Measurements from ENCODE around the gene VARS1.
"Not testable (repeated sequence)": the region's sequence is repeated elsewhere in the genome, so short reads cannot be mapped to it uniquely, and the experiment has no call there.

Gene VARS1

DNA sequence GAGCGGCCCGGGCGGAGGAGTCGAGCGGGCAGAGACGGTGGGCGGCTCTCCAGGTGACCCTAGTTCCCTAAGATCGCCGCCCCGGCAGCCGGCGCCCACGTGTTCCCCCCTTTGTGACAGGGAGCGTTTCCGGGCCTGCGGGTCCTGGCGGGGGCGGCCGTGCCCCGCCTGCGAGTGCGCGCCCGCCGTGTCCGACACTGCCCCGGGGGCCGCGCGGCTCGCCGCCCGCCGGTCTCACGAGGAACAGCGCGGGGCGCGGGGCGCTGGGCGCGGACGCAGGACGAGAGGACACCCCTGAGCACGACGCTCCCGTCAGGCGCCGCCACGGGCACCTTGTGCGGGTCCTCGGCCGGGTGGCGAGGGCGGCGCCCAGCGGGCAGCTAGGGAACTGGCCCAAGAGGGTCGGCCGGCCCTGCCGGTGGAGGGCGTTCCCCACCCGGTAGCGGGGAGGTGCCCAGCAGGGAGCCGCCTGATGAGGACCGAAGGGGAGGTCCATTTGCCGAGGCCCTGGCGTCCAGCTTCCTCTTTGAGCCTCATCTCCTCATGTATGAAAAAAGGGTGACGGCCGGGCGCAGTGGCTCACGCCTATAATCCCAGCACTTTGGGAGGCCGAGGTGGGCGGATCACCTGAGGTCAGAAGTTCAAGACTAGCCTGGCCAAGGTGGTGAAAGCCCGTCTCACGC lies at the start of gene VARS1:
VARS1 (minus strand) TSS at position 137 of the 683 bp plus-strand sequence. CDS start 535 bp downstream, outside the sequence.
- DNase-seq = peak; percentile 75

- no peak for DNase-seq
These were observed 49.0 kb upstream of the VARS1 start for GRCh38 chr6:31844507-31844906.

DNA sequence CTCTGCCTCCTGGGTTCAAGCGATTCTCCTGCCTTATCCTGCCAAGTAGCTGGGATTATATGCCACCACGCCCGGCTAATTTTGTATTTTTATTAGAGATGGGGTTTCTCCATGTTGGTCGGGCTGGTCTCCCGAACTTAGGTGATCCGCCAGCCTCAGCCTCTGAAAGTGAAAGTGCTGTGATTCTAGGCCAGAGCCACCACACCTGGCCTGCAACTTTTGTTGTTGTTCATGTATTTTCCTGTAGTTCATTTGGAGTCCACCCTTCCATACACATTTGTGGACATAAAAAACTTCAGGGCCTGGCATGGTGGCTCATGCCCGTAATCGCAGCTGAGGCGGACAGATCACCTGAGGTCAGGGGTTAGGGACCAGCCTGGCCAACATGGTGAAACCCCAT lies 46.5 kb upstream of the VARS1 start:
- DNase-seq = no peak

DNA sequence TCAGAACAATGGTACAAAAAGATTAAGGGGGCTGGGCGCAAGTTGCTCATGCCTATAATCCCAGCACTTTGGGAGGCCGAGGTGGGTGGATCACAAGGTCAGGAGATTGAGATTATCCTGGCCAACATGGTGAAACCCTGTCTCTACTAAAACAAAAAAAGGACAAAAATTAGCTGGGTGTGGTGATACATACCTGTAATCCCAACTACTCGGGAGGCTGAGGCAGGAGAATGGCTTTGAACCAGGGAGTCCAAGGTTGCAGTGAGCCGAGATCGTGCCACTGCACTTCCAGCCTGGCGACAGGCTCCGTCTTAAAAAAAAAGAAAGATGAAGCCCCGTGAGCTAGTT lies 44.2 kb upstream of the VARS1 start:
- DNase-seq = not testable (repeated sequence)

GRCh38 chr6:31838968-31839367 lies 43.4 kb upstream of the VARS1 start:
- DNase-seq = no peak

GRCh38 chr6:31838114-31838553 lies 42.6 kb upstream of the VARS1 start:
- not testable (repeated sequence) for DNase-seq

GRCh38 chr6:31837369-31838113 lies 42.0 kb upstream of the VARS1 start:
- no peak for DNase-seq

DNA sequence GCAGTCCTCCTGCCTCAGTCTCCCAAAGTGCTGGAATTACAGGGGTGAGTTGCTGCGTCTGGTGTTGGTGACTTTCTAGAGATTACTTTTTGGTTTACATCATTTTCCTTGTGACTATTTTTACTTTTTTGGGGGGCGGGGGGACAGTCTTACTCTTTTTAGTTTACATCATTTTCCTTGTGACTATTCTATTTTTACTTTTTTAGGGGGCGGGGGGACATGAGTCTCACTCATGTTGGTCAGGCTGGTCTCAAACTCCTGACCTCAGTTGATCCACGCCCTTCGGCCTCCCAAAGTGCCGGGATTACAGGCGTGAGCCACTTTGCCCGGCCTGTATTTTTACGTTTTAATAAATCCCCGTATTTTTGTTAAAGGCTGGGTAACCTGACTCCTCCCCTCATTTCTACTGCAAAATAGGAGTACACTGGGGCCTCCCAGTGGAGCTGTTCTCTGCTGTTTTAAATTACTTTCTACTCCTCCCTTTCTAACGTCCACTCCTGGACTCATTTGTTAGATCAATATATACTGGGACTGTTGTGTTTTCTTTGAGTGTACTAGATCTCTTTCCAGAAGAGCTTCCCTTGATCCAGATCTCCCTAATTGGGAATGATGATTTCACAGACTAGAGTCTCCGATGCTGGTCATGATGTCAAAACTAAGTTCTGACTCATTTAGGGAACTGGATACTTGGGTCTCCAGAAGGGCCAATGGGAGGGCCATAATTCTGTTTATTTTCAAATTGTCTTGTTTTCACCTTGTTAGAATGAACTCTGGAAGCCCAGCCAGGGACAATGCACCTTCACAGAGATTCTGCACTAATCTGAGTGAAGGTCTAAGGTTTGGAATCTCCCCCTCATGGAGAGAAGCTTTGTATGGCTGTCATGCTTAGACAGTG lies 41.2 kb upstream of the VARS1 start:
- no peak for DNase-seq

DNA sequence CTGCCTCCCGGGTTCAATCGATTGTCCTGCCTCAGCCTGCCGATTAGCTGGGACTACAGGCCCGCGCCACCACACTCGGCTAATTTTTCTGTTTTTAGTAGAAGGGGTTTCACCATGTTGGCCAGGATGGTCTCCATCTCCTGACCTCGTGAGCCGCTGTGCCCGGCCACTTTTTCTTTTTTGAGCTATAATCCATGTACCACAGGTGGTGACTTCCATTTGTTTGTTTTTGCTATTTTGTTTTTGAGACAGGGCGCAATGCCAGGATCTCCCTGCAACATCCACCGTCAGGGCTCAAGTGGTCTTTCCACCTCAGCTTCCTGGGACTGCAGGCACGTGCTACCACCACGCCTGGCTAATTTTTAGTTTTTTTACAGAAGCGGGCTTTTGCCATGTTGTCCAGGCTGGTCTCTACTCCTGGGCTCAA lies 40.5 kb upstream of the VARS1 start:
- no peak for DNase-seq

DNA sequence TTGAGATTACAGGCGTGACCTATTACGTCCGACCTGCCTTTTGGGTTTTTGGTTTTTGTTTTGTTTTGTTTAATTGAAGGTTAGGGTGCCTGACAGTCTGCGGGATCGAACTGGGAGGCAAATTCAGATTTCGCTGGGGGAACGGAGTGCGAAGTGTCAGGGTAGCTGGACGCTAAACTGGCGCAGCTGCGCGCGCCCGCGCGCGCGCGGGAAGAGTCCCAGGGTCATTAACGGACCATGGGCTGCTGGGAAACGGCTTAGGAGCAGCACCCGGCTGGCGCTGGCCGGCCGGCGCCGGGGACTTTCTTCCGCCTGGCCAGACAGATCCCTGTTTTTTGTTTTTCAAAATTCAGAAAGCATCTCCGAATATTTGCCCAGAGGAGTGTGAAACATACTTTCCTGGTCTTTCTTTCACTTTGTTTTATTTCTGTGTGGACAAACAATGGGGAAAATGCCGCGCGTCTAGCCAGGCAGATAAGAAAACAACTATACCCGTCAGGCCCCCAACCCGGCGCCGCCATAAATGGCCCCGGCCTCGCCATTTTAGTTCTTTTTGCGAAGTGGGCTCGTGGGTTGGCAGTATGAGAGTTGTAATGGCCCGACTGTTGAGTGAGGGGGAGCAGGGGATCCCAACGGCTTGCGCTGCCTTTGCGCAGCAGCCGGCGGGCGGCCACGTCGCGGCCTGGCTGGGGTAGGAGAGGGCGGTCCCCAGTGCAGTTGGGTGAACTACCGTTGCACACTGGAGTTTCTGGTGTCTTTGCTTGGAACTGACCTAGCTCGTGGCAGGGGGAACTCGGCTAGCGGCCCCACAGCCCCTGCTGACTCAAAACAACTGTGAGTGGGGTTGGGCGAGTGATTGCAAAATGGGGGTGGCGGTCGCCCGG lies 39.1 kb upstream of the VARS1 start:
- DNase-seq = peak; percentile 75

- DNase-seq = no peak
These were observed 36.0 kb upstream of the VARS1 start for GRCh38 chr6:31831350-31832215.

DNA sequence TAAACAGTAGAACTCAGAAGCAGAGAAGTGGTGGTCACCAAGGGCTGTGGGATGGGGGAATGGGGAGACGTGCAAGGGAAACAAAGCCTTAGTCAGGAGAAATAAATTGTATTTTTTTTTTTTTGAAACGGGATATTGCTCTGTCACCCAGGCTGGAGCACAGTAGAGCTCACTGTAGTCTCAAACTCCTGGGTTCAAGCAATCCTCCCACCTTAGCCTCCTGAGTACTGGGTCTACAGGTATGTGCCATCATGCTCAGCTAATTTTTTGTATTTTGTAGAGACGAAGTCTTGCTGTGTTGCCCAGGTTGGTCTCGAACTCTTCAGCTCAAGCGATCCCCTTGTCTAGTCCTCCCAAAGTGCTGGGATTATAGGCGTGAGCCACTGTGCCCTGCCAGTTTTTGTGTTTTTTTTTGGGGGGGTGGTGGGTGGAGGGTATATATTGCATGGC lies 35.4 kb upstream of the VARS1 start:
- no peak for DNase-seq

DNA sequence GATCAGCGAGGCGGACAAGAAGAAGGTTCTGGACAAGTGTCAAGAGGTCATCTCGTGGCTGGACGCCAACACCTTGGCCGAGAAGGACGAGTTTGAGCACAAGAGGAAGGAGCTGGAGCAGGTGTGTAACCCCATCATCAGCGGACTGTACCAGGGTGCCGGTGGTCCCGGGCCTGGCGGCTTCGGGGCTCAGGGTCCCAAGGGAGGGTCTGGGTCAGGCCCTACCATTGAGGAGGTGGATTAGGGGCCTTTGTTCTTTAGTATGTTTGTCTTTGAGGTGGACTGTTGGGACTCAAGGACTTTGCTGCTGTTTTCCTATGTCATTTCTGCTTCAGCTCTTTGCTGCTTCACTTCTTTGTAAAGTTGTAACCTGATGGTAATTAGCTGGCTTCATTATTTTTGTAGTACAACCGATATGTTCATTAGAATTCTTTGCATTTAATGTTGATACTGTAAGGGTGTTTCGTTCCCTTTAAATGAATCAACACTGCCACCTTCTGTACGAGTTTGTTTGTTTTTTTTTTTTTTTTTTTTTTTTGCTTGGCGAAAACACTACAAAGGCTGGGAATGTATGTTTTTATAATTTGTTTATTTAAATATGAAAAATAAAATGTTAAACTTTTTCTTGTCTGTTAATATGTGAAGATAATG lies 34.2 kb upstream of the VARS1 start:
- no peak for DNase-seq

DNA sequence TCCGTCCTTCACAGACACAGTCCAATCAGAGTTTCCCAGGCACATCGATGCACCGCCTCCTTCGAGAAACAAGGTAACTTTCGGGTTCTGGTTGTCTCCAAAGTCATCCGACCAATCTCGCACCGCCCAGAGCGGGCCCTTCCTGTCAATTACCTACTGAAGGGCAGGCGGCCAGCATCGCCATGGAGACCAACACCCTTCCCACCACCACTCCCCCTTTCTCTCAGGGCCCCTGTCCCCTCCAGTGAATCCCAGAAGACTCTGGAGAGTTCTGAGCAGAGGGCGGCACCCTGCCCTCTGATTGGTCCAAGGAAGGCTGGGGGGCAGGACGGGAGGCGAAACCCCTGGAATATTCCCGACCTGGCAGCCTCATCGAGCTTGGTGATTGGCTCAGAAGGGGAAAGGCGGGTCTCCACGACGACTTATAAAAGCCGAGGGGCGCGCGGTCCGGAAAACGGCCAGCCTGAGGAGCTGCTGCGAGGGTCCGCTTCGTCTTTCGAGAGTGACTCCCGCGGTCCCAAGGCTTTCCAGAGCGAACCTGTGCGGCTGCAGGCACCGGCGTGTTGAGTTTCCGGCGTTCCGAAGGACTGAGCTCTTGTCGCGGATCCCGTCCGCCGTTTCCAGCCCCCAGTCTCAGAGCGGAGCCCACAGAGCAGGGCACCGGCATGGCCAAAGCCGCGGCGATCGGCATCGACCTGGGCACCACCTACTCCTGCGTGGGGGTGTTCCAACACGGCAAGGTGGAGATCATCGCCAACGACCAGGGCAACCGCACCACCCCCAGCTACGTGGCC lies 31.9 kb upstream of the VARS1 start, which contains the start of gene HSPA1B:
HSPA1B (plus strand) TSS at position 453 of the 794 bp plus-strand sequence; CDS start at position 666, 213 bp downstream.
- peak; percentile 85 for DNase-seq

DNA sequence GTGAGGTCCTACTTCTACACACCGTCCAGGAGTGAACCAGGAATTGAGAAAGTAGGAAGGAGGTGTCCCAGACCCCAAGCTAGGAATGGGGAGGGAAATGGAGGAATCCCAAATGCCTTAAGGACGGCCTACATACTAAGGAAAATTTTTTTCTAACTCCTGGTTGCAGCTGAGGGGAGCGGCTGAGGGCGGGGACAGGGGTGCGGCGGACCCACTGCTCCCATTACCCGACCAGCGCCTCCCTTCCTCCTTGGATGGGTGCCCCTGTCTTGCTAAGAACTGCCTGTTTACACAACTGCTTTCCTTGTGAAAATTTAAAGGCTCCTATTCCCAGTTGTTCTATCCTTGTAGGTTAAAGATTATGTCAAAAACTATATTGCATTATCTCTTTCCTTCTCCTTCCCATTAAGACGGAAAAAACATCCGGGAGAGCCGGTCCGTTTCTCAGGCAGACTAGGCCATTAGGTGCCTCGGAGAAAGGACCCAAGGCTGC lies 31.3 kb upstream of the VARS1 start:
- DNase-seq = no peak

- no peak for DNase-seq
These were observed 30.0 kb upstream of the VARS1 start for GRCh38 chr6:31825553-31825952.

DNA sequence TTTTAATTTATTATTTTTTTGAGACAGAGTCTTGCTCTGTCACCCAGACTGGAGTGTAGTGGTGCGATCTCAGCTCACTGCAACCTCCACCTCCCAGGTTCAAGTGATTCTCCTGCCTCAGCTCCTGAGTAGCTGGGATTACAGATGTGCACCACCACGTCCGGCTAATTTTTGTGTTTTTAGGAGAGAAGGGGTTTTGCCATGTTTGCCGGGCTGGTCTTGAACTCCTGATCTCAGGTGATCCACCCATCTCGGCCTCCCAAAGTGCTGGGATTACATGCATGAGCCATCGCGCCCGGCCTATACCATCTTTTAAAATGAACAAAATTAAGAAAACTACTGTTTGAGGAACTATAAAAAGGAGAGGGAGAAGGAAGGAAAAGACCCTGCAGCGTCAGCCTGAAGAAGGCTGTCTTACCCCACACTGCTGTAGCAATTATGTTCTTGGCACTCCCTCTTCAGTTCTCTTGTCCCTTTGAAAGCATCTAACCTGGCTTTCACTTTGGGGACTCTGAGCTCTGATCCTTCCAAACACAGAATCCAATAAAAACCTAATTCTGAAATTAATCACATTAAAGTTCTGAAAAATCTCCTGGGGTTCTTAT lies 28.1 kb upstream of the VARS1 start:
- DNase-seq = not testable (repeated sequence)

GRCh38 chr6:31822036-31822821 lies 26.7 kb upstream of the VARS1 start:
- DNase-seq = peak; percentile 46

Data from activated CD4-positive, alpha-beta T cell treated with anti-CD3 and anti-CD28 coated beads for 1 hour (primary cell).